ENCODE results near the gene PARD6G. TPM values are rescaled to one million over a fixed set of nuclear protein-coding genes. Genes with fewer than 3 reads are reported as not detected.

The PARD6G gene
- total and polyA plus RNA-seq, 10 of the 15 experiments (the other 5 are each of a cell fraction or from before 2014, with no cell fraction given), result 0.20 to 2.0 (median 0.60) TPM

GRCh38 chr18:80147418-80148325 is 99.6 kb downstream of the PARD6G start (continued):
- TF ChIP-seq, protein P1, sequence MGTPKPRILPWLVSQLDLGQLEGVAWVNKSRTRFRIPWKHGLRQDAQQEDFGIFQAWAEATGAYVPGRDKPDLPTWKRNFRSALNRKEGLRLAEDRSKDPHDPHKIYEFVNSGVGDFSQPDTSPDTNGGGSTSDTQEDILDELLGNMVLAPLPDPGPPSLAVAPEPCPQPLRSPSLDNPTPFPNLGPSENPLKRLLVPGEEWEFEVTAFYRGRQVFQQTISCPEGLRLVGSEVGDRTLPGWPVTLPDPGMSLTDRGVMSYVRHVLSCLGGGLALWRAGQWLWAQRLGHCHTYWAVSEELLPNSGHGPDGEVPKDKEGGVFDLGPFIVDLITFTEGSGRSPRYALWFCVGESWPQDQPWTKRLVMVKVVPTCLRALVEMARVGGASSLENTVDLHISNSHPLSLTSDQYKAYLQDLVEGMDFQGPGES (IDR thresholded peaks at IDR 0.05), result no peak
- TF ChIP-seq, protein P2, sequence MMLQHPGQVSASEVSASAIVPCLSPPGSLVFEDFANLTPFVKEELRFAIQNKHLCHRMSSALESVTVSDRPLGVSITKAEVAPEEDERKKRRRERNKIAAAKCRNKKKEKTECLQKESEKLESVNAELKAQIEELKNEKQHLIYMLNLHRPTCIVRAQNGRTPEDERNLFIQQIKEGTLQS (IDR thresholded peaks at IDR 0.05; ENCODE audit: borderline replicate concordance, extremely low read depth, low read depth, low read length), result no peak
- no peak for TF ChIP-seq CHD1 (IDR thresholded peaks at IDR 0.05; ENCODE audit: low read depth, low read length)
- no peak for TF ChIP-seq SPI1 (IDR thresholded peaks at IDR 0.05; ENCODE audit: borderline replicate concordance, insufficient read depth, low read depth, low read length)
- TF ChIP-seq SREBF1 (IDR thresholded peaks at IDR 0.05; ENCODE audit: low read length), result no peak
- TF ChIP-seq SUPT20H (IDR thresholded peaks at IDR 0.05; ENCODE audit: borderline replicate concordance, control insufficient read depth, low read depth, low read length), result no peak
- no peak for TF ChIP-seq EED (IDR thresholded peaks at IDR 0.05; ENCODE audit: low read depth)
- 0 out of 2 replicates have a peak, but pooled peaks have one; percentile 17 for TF ChIP-seq IKZF1 (conservative IDR thresholded peaks at IDR 0.05)
- no peak for TF ChIP-seq RAD51 (IDR thresholded peaks at IDR 0.05)
- TF ChIP-seq, protein P3, sequence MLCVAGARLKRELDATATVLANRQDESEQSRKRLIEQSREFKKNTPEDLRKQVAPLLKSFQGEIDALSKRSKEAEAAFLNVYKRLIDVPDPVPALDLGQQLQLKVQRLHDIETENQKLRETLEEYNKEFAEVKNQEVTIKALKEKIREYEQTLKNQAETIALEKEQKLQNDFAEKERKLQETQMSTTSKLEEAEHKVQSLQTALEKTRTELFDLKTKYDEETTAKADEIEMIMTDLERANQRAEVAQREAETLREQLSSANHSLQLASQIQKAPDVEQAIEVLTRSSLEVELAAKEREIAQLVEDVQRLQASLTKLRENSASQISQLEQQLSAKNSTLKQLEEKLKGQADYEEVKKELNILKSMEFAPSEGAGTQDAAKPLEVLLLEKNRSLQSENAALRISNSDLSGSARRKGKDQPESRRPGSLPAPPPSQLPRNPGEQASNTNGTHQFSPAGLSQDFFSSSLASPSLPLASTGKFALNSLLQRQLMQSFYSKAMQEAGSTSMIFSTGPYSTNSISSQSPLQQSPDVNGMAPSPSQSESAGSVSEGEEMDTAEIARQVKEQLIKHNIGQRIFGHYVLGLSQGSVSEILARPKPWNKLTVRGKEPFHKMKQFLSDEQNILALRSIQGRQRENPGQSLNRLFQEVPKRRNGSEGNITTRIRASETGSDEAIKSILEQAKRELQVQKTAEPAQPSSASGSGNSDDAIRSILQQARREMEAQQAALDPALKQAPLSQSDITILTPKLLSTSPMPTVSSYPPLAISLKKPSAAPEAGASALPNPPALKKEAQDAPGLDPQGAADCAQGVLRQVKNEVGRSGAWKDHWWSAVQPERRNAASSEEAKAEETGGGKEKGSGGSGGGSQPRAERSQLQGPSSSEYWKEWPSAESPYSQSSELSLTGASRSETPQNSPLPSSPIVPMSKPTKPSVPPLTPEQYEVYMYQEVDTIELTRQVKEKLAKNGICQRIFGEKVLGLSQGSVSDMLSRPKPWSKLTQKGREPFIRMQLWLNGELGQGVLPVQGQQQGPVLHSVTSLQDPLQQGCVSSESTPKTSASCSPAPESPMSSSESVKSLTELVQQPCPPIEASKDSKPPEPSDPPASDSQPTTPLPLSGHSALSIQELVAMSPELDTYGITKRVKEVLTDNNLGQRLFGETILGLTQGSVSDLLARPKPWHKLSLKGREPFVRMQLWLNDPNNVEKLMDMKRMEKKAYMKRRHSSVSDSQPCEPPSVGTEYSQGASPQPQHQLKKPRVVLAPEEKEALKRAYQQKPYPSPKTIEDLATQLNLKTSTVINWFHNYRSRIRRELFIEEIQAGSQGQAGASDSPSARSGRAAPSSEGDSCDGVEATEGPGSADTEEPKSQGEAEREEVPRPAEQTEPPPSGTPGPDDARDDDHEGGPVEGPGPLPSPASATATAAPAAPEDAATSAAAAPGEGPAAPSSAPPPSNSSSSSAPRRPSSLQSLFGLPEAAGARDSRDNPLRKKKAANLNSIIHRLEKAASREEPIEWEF (IDR thresholded peaks at IDR 0.05; ENCODE audit: insufficient replicate concordance, low read depth, low read length), result no peak
- TF ChIP-seq BCL11A (IDR thresholded peaks at IDR 0.05; ENCODE audit: low read depth, low read length), result no peak
- TF ChIP-seq TARDBP (IDR thresholded peaks at IDR 0.05; ENCODE audit: borderline replicate concordance), result no peak
- no peak for TF ChIP-seq TBL1XR1 (IDR thresholded peaks at IDR 0.05; ENCODE audit: low read depth, low read length)
- no peak for TF ChIP-seq NR2C1 (IDR thresholded peaks at IDR 0.05)
- no peak for TF ChIP-seq MTA3 (IDR thresholded peaks at IDR 0.05; ENCODE audit: borderline replicate concordance, low read length)
- TF ChIP-seq GABPA (IDR thresholded peaks at IDR 0.05; ENCODE audit: low read depth), result peak; percentile 86
- TF ChIP-seq HDAC2 (IDR thresholded peaks at IDR 0.05), result no peak
- TF ChIP-seq WRNIP1 (IDR thresholded peaks at IDR 0.05; ENCODE audit: borderline replicate concordance, low read depth, low read length), result no peak
- no peak for TF ChIP-seq PML (IDR thresholded peaks at IDR 0.05; ENCODE audit: low read length)
- no peak for TF ChIP-seq TAF1 (IDR thresholded peaks at IDR 0.05; ENCODE audit: borderline replicate concordance, low read depth, low read length)
- TF ChIP-seq USF2 (IDR thresholded peaks at IDR 0.05; ENCODE audit: borderline replicate concordance, low read depth, low read length), result no peak
- TF ChIP-seq ZNF384 (IDR thresholded peaks at IDR 0.05; ENCODE audit: borderline replicate concordance, low read depth, low read length), result no peak
- TF ChIP-seq CEBPB (IDR thresholded peaks at IDR 0.05; ENCODE audit: borderline replicate concordance in 1 of 2, low read depth in 2 of 2, low read length in 2 of 2), result no peak

Data from GM12878 (cell line).